Cardiac fibroblast (primary cell): ENCODE measurements around the gene IGF2R.

ENCODE experiments used
- DNase-seq, 2 donors: peaks; one replicate each; pipeline versions ENCODE4 v3.0.0 to v3.0.0-alpha.2; 2010; ENCODE audit warnings: low read depth in 2 of 2
- H3K4me3 ChIP-seq, 2 donors: replicated peaks in 1 of 2; 1 replicate in 1 of 2; 2 replicates in 1 of 2; pipeline ENCODE4 v1.5.1; 2011; ENCODE audit warnings: low read depth in 2 of 2, low read length in 2 of 2, mild to moderate bottlenecking in 2 of 2, moderate library complexity in 1 of 2
- TF ChIP-seq, protein P1 (sequence below): IDR thresholded peaks from one replicate; pipeline ENCODE4 v1.5.1; 2011; ENCODE audit warnings: low read depth, mild to moderate bottlenecking, low read length, inconsistent platforms

The IGF2R gene

DNA sequence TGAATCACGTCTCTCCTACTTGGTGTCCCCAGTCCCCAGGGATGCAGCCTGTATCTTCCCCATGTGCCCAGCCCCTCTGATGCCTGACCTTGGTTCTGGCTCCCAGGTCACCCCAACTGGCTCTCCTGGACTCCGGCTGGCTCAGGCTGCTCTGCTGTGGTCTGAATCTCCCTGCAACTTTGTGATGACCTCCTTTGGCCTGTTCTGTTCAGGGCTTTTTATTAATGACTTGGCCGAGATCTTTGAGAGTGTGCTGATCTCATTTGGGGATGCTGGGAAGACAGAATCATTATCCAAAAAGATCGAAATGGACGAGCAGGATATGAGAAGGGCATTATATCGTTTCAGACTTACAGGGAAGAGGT is 67.4 kb downstream of the IGF2R start:
- TF ChIP-seq, protein P1, sequence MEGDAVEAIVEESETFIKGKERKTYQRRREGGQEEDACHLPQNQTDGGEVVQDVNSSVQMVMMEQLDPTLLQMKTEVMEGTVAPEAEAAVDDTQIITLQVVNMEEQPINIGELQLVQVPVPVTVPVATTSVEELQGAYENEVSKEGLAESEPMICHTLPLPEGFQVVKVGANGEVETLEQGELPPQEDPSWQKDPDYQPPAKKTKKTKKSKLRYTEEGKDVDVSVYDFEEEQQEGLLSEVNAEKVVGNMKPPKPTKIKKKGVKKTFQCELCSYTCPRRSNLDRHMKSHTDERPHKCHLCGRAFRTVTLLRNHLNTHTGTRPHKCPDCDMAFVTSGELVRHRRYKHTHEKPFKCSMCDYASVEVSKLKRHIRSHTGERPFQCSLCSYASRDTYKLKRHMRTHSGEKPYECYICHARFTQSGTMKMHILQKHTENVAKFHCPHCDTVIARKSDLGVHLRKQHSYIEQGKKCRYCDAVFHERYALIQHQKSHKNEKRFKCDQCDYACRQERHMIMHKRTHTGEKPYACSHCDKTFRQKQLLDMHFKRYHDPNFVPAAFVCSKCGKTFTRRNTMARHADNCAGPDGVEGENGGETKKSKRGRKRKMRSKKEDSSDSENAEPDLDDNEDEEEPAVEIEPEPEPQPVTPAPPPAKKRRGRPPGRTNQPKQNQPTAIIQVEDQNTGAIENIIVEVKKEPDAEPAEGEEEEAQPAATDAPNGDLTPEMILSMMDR, result no peak
- no peak overlapping the region for H3K4me3 ChIP-seq
- no peak for DNase-seq

DNA sequence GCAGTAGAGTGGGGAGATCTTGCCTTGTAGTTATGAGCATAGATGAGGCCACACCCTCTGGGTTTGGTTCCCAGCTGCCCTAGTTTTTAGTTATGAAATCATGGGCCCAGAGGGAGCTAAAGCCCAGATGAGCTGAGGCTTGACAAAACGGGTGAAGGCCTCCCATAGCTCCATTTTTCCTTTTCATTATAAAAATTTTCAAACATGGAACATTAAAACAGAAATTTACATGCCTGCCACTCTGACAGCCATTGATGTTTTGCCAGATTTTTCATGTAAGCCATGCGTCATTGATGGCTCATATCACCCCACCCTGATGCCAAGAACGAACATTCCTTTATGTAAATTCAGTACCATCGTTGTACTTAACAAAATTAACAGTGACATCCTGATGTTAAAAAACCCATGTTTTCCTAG is 67.9 kb downstream of the IGF2R start:
- TF ChIP-seq, protein P1, result no peak
- DNase-seq, result peak; percentile 86 to 94
- no peak overlapping the region for H3K4me3 ChIP-seq

DNA sequence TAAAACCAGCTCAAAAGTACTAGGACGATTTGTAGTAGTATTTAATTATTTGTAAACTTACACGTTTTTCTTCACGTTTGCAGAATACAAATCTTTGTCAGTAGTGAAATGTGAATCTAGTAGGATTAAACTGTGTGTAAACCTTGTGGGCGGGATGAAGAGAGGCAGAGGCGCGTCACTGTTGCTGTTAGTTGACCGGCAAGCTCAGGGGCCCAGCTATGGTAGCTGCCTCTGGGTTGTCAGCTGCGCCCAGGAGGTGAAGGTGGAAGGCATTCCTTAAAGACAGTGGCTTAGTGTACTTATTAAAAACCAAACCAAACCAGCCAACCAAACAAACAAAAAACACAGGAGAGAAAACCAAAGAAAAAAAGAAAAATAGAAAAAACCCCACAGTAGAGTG is 69.6 kb downstream of the IGF2R start:
- TF ChIP-seq, protein P1, result no peak
- no peak for DNase-seq
- H3K4me3 ChIP-seq, result no peak overlapping the region

DNA sequence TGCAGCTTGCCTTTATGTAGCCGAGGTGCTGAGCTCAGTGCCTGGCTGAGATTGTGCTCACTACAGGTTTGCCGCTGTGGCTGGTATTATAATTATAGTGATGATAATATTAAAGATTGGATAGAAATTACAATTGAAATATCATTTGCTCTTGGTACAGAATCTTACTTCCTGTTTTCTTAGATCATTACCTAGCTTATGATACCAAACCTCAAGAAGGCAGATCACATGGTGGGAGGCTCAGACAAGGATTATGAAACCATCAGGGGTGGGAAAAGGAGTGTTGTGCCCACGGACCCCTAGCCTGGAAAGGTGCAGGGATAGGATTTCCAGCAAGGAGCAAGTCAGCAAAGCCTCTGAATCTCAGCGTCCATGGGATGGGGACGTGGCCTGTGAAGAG is 70.6 kb downstream of the IGF2R start:
- no peak for DNase-seq
- TF ChIP-seq, protein P1, result no peak
- no peak overlapping the region for H3K4me3 ChIP-seq

DNA sequence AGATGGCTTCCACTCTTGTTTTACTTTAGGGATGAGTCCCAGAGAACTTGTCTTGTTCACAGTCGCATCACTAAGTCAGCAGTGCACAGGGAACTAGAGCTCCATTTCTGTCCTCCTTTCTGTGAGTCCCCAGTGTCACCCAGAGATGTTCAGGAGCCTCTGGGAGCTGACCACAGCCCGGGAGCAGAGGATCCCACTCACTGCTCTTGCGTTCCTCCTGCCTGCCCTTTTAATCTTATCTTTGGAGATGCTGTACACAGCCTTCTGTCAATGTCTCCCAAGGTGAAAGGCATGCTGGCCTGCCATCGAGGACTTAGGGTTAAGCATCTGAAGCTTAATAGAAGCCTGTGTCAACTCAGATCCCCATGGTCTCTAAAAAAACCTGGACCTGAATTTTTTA is 71.2 kb downstream of the IGF2R start:
- DNase-seq, result no peak
- no peak overlapping the region for H3K4me3 ChIP-seq
- TF ChIP-seq, protein P1, result no peak

DNA sequence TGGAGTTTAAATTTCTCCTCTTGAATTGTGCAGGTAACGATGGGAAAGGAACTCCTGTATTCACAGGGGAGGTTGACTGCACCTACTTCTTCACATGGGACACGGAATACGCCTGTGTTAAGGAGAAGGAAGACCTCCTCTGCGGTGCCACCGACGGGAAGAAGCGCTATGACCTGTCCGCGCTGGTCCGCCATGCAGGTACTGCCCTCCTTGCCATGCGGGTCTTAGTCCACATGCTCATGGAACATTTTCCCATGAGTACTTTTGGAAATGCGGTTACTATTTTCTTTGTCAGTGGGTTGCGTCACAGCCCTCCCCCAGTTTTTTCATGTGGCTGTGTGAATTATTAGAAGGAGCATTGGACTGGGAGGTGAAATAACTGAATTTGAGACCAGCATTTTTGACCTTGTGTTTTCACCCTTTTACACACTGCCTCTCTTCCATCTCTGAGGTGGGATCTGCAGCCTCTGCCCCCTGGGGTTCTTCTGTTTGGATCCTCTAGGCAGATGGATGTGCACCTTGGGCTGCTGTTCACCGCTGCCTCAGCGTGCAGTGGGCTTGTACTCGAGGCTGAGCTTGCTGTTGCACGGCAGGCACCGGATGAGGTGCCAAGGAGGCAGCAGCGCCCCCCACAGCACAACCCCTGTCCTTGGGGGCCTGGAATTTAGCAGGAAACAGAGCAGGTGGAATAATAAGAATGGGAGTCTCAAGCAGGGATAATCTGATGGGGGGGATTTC is 71.8 kb downstream of the IGF2R start:
- TF ChIP-seq, protein P1, result no peak

DNA sequence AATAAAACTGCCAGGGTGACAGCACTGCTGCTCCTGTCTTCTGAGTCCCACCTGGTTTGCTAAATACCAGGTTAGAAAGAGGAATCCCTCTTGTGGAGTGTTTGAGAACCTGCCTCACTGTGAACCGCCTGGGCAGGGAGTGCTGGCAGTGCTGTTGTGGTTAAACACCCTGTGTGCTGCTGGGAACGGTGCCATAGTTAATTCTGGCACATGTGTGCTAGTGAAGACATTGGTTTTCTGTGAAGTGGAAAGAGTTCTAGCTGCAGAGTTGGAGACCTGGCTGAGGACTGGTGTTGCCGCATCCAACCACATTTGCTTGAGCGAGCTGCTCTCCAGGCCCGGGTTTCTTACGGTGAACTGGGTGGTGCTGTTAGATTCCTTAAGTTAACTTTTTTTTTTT is 72.7 kb downstream of the IGF2R start:
- DNase-seq, result peak; percentile 57 to 88
- TF ChIP-seq, protein P1, result peak; percentile 23

More for the DNA sequence above, 71.8 kb downstream of the IGF2R start:
- no peak overlapping the region for H3K4me3 ChIP-seq
- no peak for DNase-seq

More for the DNA sequence above, 72.7 kb downstream of the IGF2R start:
- H3K4me3 ChIP-seq, result no peak overlapping the region
